HEK293 (cell line): ENCODE data around the gene CCT6B.
A peak's percentile ranks its signal among the peaks of the same experiment; 100 is the strongest.

ENCODE experiments used
- BCL6B ChIP-seq: fragments of 450-650 bp; formaldehyde crosslinking; IDR thresholded peaks from 2 replicates; pipeline ENCODE4 v1.5.1; 2017; ENCODE audit warnings: missing biosample characterization, missing genetic modification characterization
- HOXC10 ChIP-seq: sonication (generic); formaldehyde crosslinking; IDR thresholded peaks from 2 replicates; pipeline ENCODE4 v1.8.1; 2023; ENCODE audit warnings: mild to moderate bottlenecking, missing genetic modification reagents
- IKZF3 ChIP-seq: fragments of 450-650 bp; IDR thresholded peaks from 2 replicates; pipeline ENCODE4 v1.5.0; 2018; ENCODE audit warnings: missing biosample characterization, mild to moderate bottlenecking, missing genetic modification characterization, moderate library complexity
- KLF17 ChIP-seq: fragments of 450-650 bp; formaldehyde crosslinking; IDR thresholded peaks from 2 replicates; pipeline ENCODE4 v1.5.1; 2016; ENCODE audit warnings: missing biosample characterization, missing genetic modification characterization
- KLF8 ChIP-seq: fragments of 450-650 bp; formaldehyde crosslinking; IDR thresholded peaks from 2 replicates; pipeline ENCODE4 v1.5.1; 2016; ENCODE audit warnings: missing biosample characterization, missing genetic modification characterization
- PRDM1 ChIP-seq: fragments of 450-650 bp; formaldehyde crosslinking; IDR thresholded peaks from 2 replicates; pipeline ENCODE4; 2016; ENCODE audit warnings: missing biosample characterization, missing genetic modification characterization
- RBAK ChIP-seq: fragments of 450-650 bp; formaldehyde crosslinking; IDR thresholded peaks from 2 replicates; pipeline ENCODE4 v1.5.1; 2016; ENCODE audit warnings: missing biosample characterization, missing genetic modification characterization
- SALL2 ChIP-seq: fragments of 450-650 bp; formaldehyde crosslinking; IDR thresholded peaks from 2 replicates; pipeline ENCODE4 v1.5.0; 2017; ENCODE audit warnings: missing biosample characterization, mild to moderate bottlenecking, missing genetic modification characterization, borderline replicate concordance
- SP3 ChIP-seq: fragments of 450-650 bp; formaldehyde crosslinking; IDR thresholded peaks from 2 replicates; pipeline ENCODE4 v1.5.1; 2016; ENCODE audit warnings: missing biosample characterization, missing genetic modification characterization
- TSHZ1 ChIP-seq: fragments of 450-650 bp; formaldehyde crosslinking; IDR thresholded peaks from 2 replicates; pipeline ENCODE4 v1.5.1; 2016; ENCODE audit warnings: missing biosample characterization, missing genetic modification characterization, borderline replicate concordance
- ZBTB7A ChIP-seq: fragments of 450-650 bp; formaldehyde crosslinking; IDR thresholded peaks from 2 replicates; pipeline ENCODE4 v1.5.1; 2016; ENCODE audit warnings: low read depth, missing biosample characterization, missing genetic modification characterization
- ZBTB8A ChIP-seq: fragments of 450-650 bp; formaldehyde crosslinking; IDR thresholded peaks from 2 replicates; pipeline ENCODE4 v1.5.1; 2016; ENCODE audit warnings: missing biosample characterization, missing genetic modification characterization
- ZFHX2 ChIP-seq: fragments of 450-650 bp; formaldehyde crosslinking; conservative IDR thresholded peaks from 2 replicates; pipeline ENCODE4 v1.5.1; 2016; ENCODE audit warnings: missing biosample characterization, missing genetic modification characterization
- ZIC2 ChIP-seq: fragments of 450-650 bp; formaldehyde crosslinking; IDR thresholded peaks from 2 replicates; pipeline ENCODE4 v1.5.1; 2016; ENCODE audit warnings: missing biosample characterization, missing genetic modification characterization
- ZNF138 ChIP-seq: fragments of 450-650 bp; formaldehyde crosslinking; IDR thresholded peaks from 2 replicates; pipeline ENCODE4 v1.5.1; 2016; ENCODE audit warnings: missing biosample characterization, missing genetic modification characterization, borderline replicate concordance
- ZNF148 ChIP-seq: fragments of 450-650 bp; formaldehyde crosslinking; IDR thresholded peaks from 2 replicates; pipeline ENCODE4 v1.5.0; 2017; ENCODE audit warnings: missing biosample characterization, missing genetic modification characterization, borderline replicate concordance
- ZNF155 ChIP-seq: fragments of 450-650 bp; formaldehyde crosslinking; IDR thresholded peaks from 2 replicates; pipeline ENCODE4 v1.5.1; 2016; ENCODE audit warnings: missing biosample characterization, missing genetic modification characterization
- ZNF184 ChIP-seq: fragments of 450-650 bp; IDR thresholded peaks from 2 replicates; pipeline ENCODE4 v1.5.1; 2018; ENCODE audit warnings: missing biosample characterization, mild to moderate bottlenecking, missing genetic modification characterization
- ZNF211 ChIP-seq: fragments of 450-650 bp; formaldehyde crosslinking; IDR thresholded peaks from 2 replicates; pipeline ENCODE4 v1.5.1; 2016; ENCODE audit warnings: low read depth, missing biosample characterization, missing genetic modification characterization
- ZNF266 ChIP-seq: fragments of 450-650 bp; formaldehyde crosslinking; IDR thresholded peaks from 2 replicates; pipeline ENCODE4 v1.5.1; 2016; ENCODE audit warnings: missing biosample characterization, missing genetic modification characterization, low read depth
- ZNF324 ChIP-seq: fragments of 450-650 bp; formaldehyde crosslinking; IDR thresholded peaks from 2 replicates; pipeline ENCODE4 v1.5.1; 2016; ENCODE audit warnings: missing biosample characterization, missing genetic modification characterization
- ZNF416 ChIP-seq: fragments of 450-650 bp; formaldehyde crosslinking; IDR thresholded peaks from 2 replicates; pipeline ENCODE4 v1.5.1; 2016; ENCODE audit warnings: missing biosample characterization, missing genetic modification characterization
- ZNF488 ChIP-seq: fragments of 450-650 bp; formaldehyde crosslinking; IDR thresholded peaks from 2 replicates; pipeline ENCODE4 v1.5.1; 2016; ENCODE audit warnings: missing biosample characterization, missing genetic modification characterization
- ZNF548 ChIP-seq: fragments of 450-650 bp; formaldehyde crosslinking; IDR thresholded peaks from 2 replicates; pipeline ENCODE4 v1.5.1; 2016; ENCODE audit warnings: missing biosample characterization, missing genetic modification characterization
- ZNF623 ChIP-seq: fragments of 450-650 bp; formaldehyde crosslinking; IDR thresholded peaks from 2 replicates; pipeline ENCODE4 v1.5.1; 2016; ENCODE audit warnings: missing biosample characterization, missing genetic modification characterization
- ZNF677 ChIP-seq: fragments of 450-650 bp; IDR thresholded peaks from 2 replicates; pipeline ENCODE4 v1.5.0; 2018; ENCODE audit warnings: missing biosample characterization, mild to moderate bottlenecking, missing genetic modification characterization, moderate library complexity
- ZNF704 ChIP-seq: fragments of 450-650 bp; formaldehyde crosslinking; IDR thresholded peaks from 2 replicates; pipeline ENCODE4 v1.5.1; 2016; ENCODE audit warnings: missing biosample characterization, missing genetic modification characterization
- ZNF792 ChIP-seq: fragments of 450-650 bp; formaldehyde crosslinking; IDR thresholded peaks from 2 replicates; pipeline ENCODE4 v1.5.1; 2016; ENCODE audit warnings: missing biosample characterization, missing genetic modification characterization

CCT6B gene

GRCh38 chr17:34981538-34982241, 20.4 kb upstream of the CCT6B start (continued):
- TF ChIP-seq IKZF3 (tag by site-specific recombination) (peak; percentile 98), ZNF138 (no peak), SALL2 (tag by site-specific recombination) (no peak), ZNF416 (tag by site-specific recombination) (no peak), ZNF623 (tag by site-specific recombination) (peak; percentile 49), ZBTB8A (peak; percentile 88), BCL6B (peak; percentile 69; the same call in 1 of the 2 replicates), ZBTB7A (tag by site-specific recombination) (peak; percentile 90), ZNF266 (tag by site-specific recombination) (no peak), ZNF211 (tag by site-specific recombination) (no peak), ZNF704 (tag by site-specific recombination) (no peak), ZNF324 (peak; percentile 87; the same call in 1 of the 2 replicates), ZNF677 (tag by site-specific recombination) (no peak), KLF8 (tag by site-specific recombination) (peak; percentile 92), ZIC2 (tag by site-specific recombination) (peak; percentile 98), ZNF488 (tag by site-specific recombination) (peak; percentile 99), HOXC10 (CRISPR knock-in tag) (no peak), ZFHX2 (no peak), SP3 (tag by site-specific recombination) (peak; percentile 58), ZNF548 (tag by site-specific recombination) (no peak), ZNF792 (tag by site-specific recombination) (peak; percentile 90), ZNF184 (tag by site-specific recombination) (peak; percentile 90), ZNF148 (tag by site-specific recombination) (0 out of 2 replicates have a peak, but pooled peaks have one; percentile 23), TSHZ1 (tag by site-specific recombination) (peak; percentile 99), PRDM1 (tag by site-specific recombination) (no peak), ZNF155 (tag by site-specific recombination) (no peak), RBAK (tag by site-specific recombination) (no peak), KLF17 (tag by site-specific recombination) (peak; percentile 87; the same call in 1 of the 2 replicates)
